COR-L47 (cell line): ENCODE results near the gene CDH4.

Source experiments
- DNase-seq: peaks from one replicate; lab custom pipeline; 2025; lab: John Stamatoyannopoulos, UW

The CDH4 gene

DNA sequence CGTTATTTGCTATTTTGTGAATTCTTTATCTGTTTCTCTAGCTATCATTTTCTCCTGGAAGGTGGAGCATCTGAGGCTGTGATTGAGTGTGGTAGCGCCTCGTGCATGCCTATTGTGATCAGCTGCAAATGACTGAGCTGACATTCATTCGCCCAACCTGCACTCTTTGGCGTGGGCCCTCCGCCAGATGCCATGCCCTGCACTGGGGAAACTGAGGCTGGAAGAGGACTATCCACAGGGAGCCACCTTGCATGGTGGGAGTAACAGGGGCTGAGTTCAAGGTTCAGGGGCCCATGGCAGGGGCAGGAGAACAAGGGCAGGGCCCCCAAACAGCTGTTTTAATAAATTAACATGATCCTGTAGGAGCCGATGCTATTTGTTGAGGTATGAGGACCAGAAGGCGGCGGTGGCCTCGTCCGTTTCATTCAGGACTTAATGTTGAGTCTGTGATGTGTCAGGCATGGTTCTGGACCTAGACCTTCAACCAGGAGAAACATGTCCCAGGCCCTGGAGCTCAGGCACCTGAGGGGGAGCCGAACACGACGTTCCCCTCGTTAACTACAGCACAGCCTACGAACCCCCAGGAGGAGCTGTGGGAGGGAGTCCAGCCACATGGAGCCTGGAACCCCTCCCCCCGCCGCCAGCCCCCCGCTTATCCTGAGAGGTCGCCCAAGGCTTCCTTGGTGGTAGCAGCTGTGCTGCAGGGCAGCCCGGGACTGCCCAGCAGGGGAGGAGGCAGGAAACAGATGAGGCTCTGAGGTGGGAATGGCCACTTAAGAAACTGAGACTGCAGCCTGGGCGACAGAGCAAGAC is 242.9 kb downstream of the CDH4 start:
- no peak for DNase-seq

DNA sequence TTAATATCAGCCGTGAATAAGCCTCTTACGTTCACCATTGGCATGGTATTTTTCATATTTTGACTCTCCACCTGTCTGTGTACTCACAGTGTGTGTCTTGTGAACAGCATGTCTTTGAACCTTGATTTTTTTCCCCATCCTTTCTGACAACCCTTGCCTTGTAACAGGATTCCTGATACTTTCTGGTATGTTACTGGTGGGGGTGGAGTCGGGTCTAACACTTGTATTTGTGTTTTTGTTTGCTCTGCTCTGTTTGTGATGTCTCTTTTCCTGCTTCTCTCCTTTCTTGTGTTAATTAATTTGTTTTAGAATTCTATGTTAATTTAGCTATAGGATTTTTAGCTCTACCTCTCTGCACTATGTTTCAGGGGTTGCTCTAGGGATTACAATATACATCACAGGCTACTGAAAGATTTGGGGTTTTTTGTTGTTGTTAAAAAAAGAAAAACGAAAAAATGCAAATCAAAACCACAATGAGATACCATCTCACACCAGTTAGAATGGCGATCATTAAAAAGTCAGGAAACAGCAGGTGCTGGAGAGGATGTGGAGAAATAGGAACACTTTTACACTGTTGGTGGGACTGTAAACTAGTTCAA is 245.1 kb downstream of the CDH4 start:
- no peak for DNase-seq

DNA sequence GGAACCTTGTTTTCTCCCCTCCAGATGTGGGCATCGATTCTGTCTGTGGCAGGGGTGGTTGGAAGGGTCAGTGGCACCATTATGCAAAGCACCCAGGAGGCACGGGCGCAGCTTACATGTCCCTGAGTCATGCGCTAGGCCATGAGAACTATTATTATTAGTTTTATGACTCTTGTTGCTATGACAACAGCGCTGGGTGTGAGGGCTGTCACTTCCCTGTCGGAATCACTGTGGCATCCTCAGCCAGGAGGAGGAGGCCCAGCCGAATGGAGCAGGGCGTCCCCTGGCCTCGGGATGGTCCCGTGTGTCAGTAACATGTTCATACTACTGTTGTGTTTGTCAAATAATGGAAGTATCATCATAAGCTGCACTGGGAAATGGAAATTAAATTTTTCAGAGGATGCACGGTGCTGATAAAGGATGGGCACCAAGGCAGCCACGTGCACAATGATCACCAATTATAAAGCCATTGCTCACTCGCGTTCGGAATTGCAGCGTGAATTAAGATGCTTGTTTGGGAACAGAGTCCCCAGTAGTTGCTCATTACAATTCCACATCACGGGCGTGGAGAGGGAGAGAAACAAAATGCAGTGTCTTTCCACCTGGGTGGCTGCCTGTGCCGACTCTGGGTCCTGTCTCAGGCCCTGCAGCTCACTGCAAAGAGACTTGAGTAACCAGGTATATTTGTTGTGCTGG is 247.9 kb downstream of the CDH4 start:
- DNase-seq = no peak

DNA sequence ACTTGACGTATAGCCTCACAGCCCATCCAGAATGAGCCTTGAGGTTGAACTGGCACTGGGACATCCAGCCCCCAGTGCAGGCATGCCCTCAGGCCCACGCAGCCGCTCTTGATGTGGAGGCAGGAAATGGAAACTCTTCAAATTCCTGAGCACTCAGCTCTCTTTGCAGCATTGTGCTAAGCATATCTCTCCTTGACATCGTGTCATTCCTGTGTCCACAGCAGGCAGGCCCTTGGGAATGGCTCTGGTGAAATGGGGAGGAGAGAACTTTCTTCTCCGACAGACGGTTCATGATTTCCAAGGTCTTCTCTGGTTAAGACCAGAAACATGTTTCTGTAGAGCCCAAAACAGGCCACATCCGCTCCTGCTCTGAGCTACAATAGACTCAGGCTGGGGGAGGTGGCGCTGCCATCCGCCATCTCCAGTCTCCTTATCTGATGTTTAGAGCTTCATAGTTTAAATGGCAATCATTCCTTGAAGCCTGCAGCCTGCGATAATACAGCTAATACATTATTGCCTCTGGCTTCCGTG is 248.8 kb downstream of the CDH4 start:
- no peak for DNase-seq

DNA sequence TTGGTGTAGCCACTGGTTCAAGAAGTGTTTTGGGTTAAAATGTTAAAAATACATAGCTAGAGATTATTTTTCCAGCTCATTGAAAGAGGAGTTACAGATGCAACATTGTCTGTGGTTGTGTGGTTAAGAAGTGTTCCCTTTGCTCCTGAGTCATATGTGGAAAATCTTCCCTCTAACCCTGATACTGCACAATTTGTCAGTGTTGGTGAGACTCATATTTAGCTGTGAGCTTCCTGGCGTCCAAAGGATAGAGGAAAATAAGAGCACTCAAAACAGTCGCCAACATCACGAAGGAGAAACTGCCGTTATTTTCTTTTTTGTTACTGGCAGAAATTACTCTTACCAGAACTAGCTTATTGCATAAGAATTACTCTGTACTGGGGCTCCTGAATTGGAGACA is 250.4 kb downstream of the CDH4 start:
- no peak for DNase-seq

DNA sequence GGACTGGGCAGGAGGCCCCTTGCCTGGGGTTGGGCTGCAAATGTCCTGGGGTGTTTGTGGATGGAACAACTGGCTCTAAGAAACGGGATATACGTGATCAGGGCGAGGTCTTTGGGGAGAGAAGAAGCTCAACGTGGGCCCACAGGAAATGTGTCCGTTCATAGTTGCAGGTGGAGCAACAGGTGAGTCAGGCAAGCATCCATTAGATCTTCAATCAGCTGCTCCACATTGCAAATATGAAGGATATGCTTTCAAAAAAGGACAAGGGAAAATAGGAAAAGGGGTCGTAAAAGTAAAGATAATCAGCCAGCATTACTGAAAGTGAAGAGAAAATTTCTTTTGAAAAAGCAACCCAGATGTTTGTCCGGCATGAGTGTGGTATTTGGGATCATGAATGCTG is 251.0 kb downstream of the CDH4 start:
- no peak for DNase-seq

DNA sequence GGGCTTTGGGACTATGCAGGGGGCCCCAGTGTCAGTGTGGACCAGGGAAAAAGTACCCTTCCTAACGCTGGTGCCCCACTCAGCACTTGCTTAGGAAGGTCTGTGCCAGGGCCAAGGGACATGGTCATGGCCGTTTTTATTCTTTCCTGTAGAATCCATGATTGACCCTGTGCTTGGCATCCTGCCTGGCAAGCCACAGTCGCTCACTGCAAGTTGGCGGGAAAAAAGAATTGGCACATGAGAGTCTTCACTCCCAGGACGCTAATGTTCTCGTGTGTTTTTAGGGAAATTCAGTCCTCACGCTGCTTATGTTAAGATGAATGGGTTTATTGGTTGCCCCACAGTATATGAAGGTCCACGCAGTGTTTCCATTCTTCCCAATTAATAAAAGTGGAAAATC is 253.4 kb downstream of the CDH4 start:
- DNase-seq = no peak

DNA sequence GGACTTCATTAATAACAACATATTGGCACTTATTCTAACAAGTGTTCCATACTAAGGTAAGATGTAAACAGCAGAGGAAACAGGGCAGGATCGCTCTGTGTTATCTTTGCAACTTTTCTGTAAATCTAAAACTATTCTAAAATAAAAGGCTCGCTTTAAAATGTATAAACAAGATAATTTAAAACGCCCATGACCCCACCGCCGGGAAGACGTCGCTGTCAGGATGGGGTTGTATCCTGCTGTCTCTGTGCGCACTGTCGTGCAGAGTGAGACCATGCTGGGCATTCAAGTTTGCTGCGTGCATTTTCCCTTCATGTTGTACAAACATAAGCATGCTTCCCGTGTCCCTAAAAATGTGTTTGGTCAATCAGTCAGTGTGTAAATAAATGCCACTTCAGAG is 255.7 kb downstream of the CDH4 start:
- DNase-seq = no peak

DNA sequence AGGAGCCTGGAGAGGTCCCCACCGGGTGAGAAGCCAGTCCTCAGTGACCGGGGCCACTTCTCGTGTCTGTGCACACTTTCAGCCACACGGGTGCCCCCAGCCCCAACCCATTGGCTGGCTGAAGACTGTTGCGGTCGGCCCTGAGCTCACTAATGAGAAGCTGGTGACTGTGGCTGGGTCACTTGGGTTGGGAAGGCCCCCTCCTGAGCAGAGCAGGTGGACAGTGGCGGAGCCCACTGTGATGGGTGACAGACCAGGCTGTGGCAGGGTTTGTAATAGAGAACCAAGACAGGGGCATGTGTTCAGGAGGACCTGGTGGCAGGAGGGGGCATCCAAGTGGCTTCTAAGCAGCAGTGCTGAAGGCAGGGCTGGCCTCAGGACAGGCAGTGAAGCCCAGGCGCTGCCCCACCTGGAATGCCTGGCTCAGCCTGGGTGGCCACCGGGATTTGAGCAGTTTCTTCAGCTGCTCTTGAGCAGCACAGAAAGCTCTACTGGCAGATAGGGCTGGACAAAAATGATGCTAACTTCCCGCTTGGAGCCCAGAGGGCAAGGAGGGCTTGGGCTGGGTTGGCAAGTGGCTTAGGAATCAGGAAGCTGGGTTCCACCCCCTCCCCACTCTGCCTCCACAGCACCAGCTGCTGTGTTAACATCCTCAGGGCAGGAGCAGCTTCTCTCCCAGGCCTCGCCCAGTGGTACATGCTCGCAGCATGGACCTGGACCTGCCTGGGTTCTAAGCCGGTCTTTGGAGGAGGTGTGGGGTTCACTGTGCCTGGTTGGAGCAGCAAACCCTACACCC is 256.4 kb downstream of the CDH4 start:
- no peak for DNase-seq

DNA sequence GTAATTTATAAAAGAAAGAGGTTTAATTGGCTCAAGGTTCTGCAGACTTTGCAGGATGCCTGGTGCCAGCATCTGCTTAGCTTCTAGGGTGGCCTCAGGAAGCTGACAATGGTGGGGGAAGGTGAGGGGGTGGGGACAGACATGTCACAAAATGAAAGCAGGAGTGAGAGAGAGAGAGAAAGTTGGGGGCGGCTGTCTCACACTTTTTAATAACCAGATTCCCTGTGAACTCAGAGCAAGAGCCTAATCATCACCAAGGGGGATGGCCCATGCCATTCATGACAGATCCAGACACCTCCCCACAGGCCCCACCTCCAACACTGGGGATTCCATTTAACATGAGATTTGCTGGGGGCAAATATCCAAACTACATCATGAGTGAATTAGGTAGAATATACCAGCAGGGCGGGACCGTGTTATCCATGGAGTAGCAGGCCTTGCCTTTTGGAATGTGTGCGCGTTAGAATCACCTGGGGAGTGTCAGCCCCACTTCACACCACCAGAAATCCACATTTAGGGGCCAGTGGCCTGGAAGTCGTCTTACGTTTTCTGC is 258.8 kb downstream of the CDH4 start:
- no peak for DNase-seq

DNA sequence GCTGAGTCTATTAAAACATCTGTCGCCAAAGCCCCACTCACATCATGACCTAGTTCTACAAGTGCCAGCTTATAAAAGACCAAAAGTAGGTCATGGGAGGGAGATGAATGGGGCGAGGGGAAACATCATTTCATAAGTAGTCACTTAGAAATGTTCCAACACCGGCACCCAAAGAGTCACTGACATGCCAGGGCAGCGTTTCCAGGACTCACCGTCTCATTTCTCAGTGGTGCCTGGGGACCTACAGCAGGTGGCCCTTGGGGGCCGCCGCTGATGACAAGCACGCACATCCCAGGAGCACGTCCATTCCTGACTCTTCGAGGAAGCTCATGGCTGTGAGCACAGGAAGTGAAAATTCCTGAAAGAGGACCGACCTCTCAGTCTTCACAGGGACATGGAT is 260.4 kb downstream of the CDH4 start:
- no peak for DNase-seq

DNA sequence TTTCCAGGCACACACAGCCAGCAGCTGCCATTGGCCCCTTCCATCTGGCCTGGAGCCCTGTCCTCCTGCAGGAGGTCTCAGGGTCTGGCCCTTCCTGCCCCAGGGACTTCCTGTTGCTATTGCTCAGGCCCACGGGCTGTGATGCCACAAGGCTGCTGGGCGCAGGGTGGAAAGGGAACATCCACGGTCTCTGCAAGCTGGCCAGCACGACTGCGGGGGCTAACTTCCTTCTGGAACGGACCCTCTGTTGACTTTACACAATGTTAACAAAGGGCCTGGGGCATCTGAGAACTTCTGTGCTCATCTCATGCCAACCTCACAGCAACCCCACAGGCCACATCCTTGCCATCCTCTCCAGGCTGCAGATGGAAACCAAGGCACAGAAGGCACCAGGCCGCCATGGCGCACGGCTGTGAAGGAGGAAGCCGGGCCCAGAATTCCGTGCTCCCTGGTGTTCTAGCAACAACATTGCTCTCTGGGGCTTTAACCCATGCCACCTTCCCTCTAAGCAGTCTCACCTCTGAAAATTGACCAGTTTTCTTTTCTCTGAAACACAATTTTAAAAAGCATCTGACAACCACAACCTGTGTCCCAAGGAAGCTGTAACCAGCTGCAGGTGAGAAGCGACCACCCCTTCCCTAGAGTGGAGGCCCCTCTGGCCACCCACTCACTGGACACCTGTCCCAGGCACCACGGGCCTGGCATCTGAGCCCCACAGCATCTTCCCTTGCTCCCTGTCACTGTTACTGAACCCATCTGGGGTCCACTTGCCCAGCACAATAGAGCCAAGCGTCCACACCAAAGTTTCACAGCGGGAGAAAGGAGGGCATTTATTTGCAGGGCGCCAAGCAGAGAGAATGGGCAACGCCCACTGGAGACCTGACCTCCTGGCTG is 261.3 kb downstream of the CDH4 start:
- DNase-seq = no peak

DNA sequence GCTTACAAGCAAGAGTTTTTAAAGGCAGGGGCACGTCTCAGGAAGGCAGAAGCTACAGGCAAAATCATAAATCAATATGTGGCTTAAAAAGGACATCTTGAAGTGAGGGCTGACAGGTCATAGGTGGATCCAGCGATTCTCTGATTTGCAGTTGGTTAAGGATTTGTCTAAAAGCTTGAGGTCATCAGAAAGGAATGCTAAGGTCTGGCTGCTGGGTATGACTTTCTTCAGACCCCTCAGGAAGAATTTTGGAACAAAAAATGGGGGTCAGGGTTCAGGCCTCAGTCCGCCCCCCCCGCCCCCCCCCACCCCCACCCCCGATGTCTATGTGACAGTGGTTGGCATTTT is 261.9 kb downstream of the CDH4 start:
- DNase-seq = no peak

DNA sequence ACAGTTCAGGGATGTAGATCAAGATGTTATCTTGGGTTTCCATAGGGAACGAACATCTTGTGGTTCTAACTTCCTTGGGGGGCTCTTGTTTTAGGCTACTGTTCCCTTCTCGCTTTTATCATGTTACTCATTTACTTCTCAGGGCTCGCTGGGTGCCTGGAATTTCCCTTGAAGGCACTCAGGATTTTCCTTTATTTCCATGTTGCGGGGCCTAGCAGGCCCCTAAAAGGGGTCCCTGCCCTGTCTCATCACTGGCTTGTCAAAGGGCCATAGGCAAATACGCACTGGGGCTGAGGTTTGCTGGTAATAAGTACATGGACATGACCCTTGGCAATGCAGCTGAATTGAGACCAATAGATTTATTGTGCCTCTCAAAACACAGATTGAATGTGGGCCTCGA is 262.3 kb downstream of the CDH4 start:
- DNase-seq = no peak

DNA sequence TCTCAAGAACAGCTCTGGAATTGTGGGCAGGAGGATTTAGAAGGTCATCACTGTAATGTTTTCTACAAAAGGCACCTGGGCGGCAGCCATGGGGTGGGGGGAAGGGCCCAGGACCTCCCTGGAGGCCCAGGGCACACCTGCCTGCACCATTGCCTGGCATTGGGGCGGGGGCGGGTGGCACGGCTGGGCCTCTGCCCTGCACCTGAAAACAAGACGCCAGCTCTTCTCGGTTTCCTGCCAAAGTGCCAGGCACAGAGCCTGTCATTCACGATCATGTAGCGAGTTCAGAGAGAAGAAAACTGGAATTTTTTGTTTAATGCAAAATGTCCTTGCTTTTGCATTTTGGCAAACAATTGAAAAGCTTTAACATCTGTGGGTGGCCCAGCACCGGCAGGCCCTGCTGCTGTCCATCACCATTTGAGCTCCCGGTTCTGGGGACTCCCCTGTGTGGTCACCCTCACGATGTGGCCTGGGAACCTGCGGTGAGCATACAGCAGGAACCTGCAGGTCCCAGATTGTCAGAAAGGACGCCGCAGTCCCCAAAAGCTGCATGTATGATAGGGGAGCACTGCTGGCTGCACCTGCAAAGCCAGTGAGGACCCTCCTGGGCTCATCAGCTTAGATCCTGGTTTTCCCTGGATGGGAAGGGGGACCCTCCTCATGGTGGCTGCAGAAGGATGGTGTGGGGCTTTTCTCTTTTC is 262.9 kb downstream of the CDH4 start:
- DNase-seq = no peak

DNA sequence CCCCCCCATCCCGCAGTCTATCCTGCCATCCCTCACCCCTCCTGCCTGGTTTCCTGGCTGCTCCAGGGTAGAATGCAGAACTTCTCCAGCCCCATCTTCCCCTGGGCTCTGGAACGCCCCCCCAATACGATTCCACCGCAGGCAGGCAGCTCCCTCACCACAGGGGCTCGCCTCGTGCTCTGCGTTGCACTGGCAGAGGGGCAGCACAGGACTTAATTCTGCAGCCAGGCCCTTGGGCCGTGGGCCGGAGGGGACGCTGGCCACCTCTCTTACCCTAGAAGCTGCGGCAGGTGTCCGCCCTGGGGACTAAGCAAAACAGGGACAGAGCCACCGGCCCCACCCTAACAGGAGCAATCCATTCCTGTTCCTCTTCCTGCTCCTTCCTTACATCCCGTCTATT is 263.9 kb downstream of the CDH4 start:
- DNase-seq = no peak

DNA sequence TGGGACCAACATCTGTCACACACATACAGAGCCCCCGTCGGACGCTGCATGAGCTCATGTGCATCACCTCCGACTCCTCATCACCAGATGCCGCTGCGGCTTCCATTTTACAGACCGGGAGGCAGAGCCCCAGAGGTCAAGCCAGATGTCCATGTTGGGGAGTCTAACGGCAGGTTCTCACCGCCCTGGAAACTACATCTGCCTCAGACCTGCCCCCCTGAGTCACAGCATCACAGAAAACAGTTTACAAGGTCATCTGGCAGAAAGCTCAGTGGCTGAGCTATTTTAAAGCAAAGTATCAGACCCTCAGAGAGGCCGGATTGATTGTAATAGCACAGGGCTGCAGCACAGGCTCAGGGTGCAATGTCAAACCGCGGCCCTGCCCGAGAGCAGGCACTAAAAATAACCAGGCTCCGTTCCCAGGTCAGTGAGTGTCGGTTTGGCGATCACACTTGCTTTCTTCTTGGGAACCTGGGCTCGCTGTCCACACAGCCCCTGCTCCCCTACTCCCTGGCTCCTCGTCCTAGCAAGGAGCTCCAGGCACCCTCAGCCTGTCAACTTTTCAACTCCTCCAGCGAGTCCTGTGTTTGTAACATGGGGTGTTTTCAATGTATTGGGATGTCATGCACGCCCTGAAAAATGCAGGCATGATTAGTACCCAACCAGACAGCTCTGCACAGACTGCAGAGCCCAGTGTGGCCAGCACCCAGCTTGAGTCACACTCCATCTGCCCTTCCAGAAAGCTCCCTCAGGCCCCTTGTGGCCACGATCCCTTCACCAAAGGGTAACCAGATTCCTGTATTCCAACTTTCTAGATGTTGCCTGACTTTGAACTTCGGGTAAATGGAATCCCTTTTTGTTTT is 264.5 kb downstream of the CDH4 start:
- DNase-seq = no peak

DNA sequence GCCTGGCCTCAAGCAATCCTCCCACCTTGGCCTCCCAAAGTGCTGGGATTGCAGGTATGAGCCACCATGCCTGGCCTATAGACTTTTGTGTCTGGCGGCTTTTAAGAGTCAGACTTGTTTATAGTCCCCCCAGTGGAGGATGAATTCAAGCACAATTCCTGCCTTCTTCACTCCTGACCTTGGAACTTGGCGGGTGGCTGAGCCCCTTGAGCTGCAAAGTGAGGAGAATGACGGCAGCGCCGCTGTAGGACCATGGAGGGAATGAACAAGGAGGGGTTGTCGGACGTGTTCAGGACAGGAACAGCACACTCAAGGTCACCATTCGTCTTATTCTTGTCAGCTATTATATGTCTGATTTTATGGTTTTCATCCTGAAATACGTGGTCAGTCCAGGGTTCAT is 265.4 kb downstream of the CDH4 start:
- no peak for DNase-seq

DNA sequence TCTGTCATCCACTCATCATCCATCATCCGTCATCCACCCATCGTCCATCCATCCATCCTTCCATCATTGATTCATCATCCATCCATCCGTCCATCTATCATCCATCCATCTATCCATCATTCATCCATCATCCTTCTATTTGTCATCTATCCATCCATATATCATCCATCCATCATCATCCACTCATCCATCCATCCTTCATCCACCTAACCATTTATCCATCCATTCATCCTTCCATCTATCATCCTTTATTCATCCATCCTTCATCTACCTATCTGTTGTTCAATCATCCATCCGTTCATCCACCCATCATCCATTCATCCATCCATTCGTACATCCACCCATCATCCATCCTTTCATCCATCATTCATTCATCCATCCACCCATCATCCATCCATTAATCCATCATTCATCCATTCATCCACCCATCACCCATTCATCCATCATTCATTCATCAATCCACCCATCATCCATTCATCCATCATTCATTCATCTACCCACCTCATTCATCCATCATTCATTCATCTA is 266.4 kb downstream of the CDH4 start:
- DNase-seq = no peak
